Glutamatergic neuron (in vitro differentiated cells): ENCODE results near the gene REEP3. TPM values are rescaled to one million over a fixed set of nuclear protein-coding genes. Genes with fewer than 3 reads are reported as not detected.

ENCODE experiments used
- total RNA-seq: library from RNA; stranded (reverse); fragmentation: NEBNext Ultra II Directional; extraction: Animal tissue kit (Norgen Biotek cat#: 25700); gene quantifications from one replicate; pipeline ENCODE4 v1.2.1, GENCODE V29; 2021; ENCODE audit not compliant: unreplicated experiment

The REEP3 gene
- total RNA-seq, 1 donor from 2014 or later = 47.1 TPM

Other genes with a start within 250 kb of the REEP3 start
- 110 TPM for gene JMJD1C, start 55.4 kb upstream of the REEP3 start, total RNA-seq